AG10803 (cell line): ENCODE data around the gene SMIM22.

Experiments
- DNase-seq: peaks from one replicate; pipeline ENCODE4 v3.0.0; 2010; ENCODE audit warnings: low read depth
- H3K4me3 ChIP-seq: 2 replicates; pipeline ENCODE4 v1.5.1; 2011; ENCODE audit warnings: mild to moderate bottlenecking, low read length, control low read depth
- TF ChIP-seq, protein P1 (sequence below): conservative IDR thresholded peaks from 2 replicates; pipeline ENCODE4 v1.5.1; 2011; ENCODE audit warnings: mild to moderate bottlenecking, low read length, control low read depth, inconsistent platforms

Gene SMIM22

DNA sequence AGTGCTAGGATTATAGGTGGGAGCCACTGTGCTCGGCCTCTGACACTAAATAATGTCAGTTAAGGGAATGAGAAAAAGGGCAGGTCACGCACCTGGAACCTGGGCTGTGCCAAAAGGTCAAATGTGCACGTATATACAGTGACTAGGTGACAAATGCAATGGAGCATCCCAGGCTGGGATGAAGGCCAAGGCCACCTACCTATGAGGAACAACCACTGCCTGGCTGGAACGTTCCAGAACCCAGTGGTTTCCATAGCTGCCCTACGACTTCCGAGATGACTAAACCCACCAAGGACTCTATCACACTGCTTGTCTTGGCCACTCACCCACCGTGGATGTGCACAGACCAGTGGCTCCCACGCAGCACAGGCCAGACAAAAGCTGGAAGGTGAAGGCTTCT lies 44.3 kb upstream of the SMIM22 start:
- no peak for DNase-seq
- TF ChIP-seq, protein P1, sequence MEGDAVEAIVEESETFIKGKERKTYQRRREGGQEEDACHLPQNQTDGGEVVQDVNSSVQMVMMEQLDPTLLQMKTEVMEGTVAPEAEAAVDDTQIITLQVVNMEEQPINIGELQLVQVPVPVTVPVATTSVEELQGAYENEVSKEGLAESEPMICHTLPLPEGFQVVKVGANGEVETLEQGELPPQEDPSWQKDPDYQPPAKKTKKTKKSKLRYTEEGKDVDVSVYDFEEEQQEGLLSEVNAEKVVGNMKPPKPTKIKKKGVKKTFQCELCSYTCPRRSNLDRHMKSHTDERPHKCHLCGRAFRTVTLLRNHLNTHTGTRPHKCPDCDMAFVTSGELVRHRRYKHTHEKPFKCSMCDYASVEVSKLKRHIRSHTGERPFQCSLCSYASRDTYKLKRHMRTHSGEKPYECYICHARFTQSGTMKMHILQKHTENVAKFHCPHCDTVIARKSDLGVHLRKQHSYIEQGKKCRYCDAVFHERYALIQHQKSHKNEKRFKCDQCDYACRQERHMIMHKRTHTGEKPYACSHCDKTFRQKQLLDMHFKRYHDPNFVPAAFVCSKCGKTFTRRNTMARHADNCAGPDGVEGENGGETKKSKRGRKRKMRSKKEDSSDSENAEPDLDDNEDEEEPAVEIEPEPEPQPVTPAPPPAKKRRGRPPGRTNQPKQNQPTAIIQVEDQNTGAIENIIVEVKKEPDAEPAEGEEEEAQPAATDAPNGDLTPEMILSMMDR, result no peak
- H3K4me3 ChIP-seq, result no peak overlapping the region

DNA sequence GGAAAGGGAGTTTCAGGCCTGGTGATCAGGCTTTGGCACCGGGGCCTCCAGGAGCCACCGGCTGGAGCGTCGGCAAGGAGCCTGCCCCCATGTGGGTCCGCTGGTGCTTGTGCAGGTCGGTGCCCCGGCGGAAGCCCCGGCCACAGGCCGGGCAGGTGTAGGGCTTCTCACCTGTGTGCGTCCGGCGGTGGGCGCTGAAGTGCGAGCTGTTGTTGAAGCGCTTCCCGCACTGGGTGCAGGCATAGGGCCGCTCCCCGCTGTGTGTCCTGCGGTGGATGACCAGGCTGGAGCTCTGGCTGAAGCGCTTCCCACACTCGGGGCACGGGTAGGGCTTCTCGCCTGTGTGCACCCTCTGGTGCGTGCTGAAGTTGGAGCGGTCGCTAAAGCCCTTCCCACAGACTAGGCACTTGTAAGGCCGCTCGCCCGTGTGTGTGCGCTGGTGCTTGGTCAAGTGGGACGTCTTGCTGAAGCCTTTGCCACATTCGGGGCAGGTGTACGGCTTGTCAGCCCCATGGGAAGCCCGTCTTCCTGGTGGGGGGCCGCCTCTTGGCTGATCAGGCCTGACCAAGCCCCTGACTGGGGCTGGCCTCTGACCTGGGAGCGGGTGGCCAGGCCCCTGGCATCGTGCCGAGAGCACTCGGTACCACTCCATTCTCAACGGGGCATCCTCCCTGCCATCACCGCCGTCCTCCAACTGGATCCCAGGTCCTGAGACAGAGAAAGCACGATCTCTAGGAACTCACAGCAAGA lies 42.6 kb upstream of the SMIM22 start:
- no peak overlapping the region for H3K4me3 ChIP-seq
- TF ChIP-seq, protein P1, result no peak
- no peak for DNase-seq

DNA sequence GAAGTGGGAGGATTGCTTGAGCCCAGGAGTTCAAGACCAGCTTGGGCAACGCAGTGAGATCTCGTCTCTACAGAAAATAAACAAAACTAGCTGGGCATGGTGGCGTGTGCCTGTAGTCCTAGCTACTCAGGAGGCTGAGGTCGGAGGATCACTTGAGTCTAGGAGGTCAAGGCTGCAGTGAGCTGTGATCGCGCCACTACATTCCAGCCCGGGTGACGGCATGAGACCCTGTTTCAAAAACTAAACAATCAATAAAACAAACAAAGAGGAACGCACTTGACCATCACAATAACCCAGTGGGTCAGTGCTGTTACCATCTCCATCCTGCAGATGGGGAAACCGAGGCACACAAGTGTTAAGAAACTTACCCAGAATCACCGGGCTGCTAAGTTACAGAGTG lies 41.9 kb upstream of the SMIM22 start:
- TF ChIP-seq, protein P1, result no peak
- no peak overlapping the region for H3K4me3 ChIP-seq
- no peak for DNase-seq

DNA sequence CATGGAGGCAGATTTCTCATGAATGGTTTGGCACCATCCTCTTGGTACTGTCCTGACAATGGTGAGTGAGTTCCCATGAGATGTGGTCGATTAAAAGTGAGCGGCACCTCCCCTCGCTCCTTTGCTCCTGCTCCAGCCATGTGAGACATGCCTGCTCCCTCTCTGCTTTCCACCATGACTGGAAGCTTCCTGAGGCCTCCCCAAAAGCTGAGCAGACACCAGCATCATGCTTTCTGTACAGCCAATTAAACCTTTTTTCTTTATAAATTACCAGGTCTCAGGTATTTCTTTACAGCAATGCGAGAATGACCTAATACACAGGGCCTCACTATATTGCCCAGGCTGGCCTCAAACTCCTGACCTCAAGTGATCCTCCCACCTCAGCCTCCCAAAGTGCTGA lies 40.3 kb upstream of the SMIM22 start:
- DNase-seq, result no peak
- TF ChIP-seq, protein P1, result no peak
- no peak overlapping the region for H3K4me3 ChIP-seq

DNA sequence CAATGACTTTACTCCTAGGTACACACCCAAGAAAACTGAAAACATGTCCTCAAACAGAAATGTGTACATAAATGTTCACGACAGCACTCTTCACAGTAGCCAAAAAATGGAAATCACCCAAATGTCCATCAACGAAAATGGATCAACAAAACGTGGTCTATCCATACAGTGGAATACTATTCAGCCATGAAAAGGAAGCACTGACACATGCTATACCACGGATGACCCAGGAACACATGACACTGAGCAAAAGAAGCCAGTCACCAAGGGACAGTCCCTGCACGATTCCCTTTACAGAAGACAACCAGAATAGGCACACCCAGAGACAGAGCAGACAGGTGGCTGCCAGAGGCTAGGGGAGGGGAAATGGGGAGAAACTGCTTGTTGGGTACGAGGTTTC lies 39.5 kb upstream of the SMIM22 start:
- TF ChIP-seq, protein P1, result no peak
- no peak overlapping the region for H3K4me3 ChIP-seq
- no peak for DNase-seq

DNA sequence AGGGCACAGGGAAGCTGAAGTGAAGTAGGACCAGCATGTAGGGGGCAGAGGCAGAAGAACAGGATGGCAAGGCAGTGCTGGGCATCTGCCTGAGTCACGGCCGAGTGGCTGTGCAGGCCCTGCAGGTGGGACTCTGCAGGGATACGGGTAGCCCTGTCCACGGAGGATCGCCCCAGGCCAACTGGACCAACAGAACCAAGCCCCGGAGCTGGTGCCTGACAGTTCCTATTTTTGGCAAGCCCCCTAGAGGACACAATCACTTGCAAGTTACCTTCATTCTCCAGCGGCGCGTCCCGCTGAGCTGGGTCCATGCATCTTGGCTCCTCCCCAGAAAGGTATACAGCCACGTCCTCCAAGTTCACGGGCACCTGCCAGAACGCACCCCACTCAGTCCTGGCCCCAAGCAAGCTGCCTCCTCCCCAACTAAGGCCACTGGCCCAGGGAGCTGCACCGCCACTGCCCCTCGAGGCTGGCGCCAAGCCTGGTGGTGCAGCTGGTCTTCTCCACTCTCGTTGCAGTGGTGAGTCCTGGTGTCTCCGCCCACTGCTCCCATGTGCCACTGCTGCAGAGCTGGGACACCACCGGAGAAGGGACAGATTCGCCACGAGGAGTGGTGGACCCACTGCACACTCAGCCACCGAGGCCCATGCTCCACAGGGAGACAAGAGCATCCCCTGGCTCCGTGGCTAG lies 34.8 kb upstream of the SMIM22 start:
- DNase-seq, result no peak
- H3K4me3 ChIP-seq, result no peak overlapping the region
- TF ChIP-seq, protein P1, result no peak

DNA sequence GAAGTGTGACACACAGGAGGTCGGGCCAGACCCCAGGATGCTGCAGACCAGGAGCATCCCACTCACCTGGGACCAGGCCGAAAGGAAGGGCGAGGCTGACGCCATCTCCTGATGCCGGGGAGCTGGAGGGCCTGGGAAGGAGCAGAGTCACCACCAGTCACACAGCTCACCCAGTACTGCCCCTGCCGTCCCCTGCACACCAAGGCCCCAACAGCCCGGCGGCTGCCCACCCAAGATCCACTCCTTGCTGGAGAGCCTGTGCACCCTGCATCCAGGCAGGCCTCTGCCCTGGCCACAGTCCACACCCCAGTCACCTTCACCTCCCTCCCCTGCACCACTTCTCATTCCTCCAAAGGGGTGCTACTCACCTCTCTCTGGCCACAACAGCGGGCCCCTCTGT lies 33.0 kb upstream of the SMIM22 start:
- DNase-seq, result no peak
- H3K4me3 ChIP-seq, result no peak overlapping the region
- TF ChIP-seq, protein P1, result no peak
